A673 (cell line): ENCODE results near the gene ADORA2A. TPM values are rescaled to one million over a fixed set of nuclear protein-coding genes. Genes with fewer than 3 reads are reported as not detected.

Source experiments
- BruUV-seq: library from RNA; stranded (reverse); fragments of 400-500 nt; replicated peaks from 2 replicates; lab custom pipeline; 2021; lab: Mats Ljungman, UMichigan
- CTCF ChIA-PET: fragments of 300-600 bp; sonication (Branson Sonifier 250); formaldehyde crosslinking; loops from one replicate; lab custom pipeline; 2022; ENCODE audit warnings: antibody characterized with exemption; lab: Charles Lee
- POLR2A ChIA-PET: fragments of 300-600 bp; sonication (Branson Sonifier 250); formaldehyde crosslinking; loops from one replicate; lab custom pipeline; 2022; ENCODE audit warnings: antibody characterized with exemption; ENCODE audit not compliant: low non-redundant PET; lab: Charles Lee
- DNase-seq: peaks from one replicate; pipeline ENCODE4 v3.0.0-alpha.2; 2015; ENCODE audit warnings: low spot score
- H3K27ac ChIP-seq: fragments of 200-600 bp; sonication (generic); 2 replicates; pipeline ENCODE4 v1.5.1; 2016; ENCODE audit warnings: mixed run types, low read depth, mild to moderate bottlenecking, mixed read lengths, antibody characterized with exemption, low read length; ENCODE audit not compliant: poor library complexity, severe bottlenecking
- H3K27me3 ChIP-seq: fragments of 200-600 bp; sonication (generic); replicated peaks from 2 replicates; pipeline ENCODE4 v1.6.1; 2017; ENCODE audit warnings: mixed run types, low read depth, mild to moderate bottlenecking, mixed read lengths, antibody characterized with exemption, low read length; ENCODE audit not compliant: insufficient read depth, poor library complexity
- H3K36me3 ChIP-seq: fragments of 200-600 bp; sonication (generic); 2 replicates; pipeline ENCODE4 v1.6.1; 2016; ENCODE audit warnings: mixed run types, mild to moderate bottlenecking, mixed read lengths, antibody characterized with exemption, low read length; ENCODE audit not compliant: insufficient read depth, poor library complexity, severe bottlenecking
- H3K4me1 ChIP-seq: fragments of 200-600 bp; sonication (generic); 2 replicates; pipeline ENCODE4 v1.6.1; 2017; ENCODE audit warnings: mixed run types, mild to moderate bottlenecking, mixed read lengths, antibody characterized with exemption, low read length; ENCODE audit not compliant: insufficient read depth, poor library complexity, severe bottlenecking
- H3K4me3 ChIP-seq: fragments of 200-600 bp; sonication (generic); 2 replicates; pipeline ENCODE4 v1.5.1; 2016; ENCODE audit warnings: low read depth, mixed run types, mild to moderate bottlenecking, mixed read lengths, low read length; ENCODE audit not compliant: poor library complexity, severe bottlenecking
- H3K9me3 ChIP-seq: fragments of 200-600 bp; sonication (generic); 2 replicates; pipeline ENCODE4 v1.6.1; 2016; ENCODE audit warnings: mixed run types, low read depth, mild to moderate bottlenecking, mixed read lengths, antibody characterized with exemption, low read length; ENCODE audit not compliant: poor library complexity, severe bottlenecking
- CTCF ChIP-seq: fragments of 300-800, 200-600 bp; sonication (generic); conservative IDR thresholded peaks from 2 replicates; pipeline ENCODE4 v1.5.1; 2017; ENCODE audit warnings: low read depth, mild to moderate bottlenecking, antibody characterized with exemption, low read length, moderate library complexity, mixed read lengths
- EZH2 ChIP-seq: fragments of 200-600 bp; sonication (generic); IDR thresholded peaks from 2 replicates; pipeline ENCODE4 v1.6.1; 2017; ENCODE audit warnings: borderline replicate concordance, low read depth, mild to moderate bottlenecking, mixed read lengths, antibody characterized with exemption, low read length; ENCODE audit not compliant: poor library complexity, severe bottlenecking
- intact Hi-C: fragments of 100-400 bp; cut with micrococcal nuclease; formaldehyde crosslinking; loops from one replicate; pipeline ENCODE4 v1.10.0; 2022; ENCODE audit not compliant: unreplicated experiment
- total RNA-seq: library from RNA; stranded (reverse); gene quantifications from 2 replicates; pipeline ENCODE4 v1.2.3, GENCODE V29; 2021

The ADORA2A gene
- total RNA-seq, 1 experiment from 2014 or later: 9.6 TPM

GRCh38 chr22:24414523-24414922, 12.9 kb upstream of the ADORA2A start:
- peaks cover 10% of the 10 kb centered on the region for H3K36me3 ChIP-seq
- TF ChIP-seq EZH2 (no peak), CTCF (no peak)
- intact Hi-C loops: no loop called here
- no peaks in the 10 kb centered on the region for H3K4me1 ChIP-seq
- ChIA-PET CTCF (no interaction called here), POLR2A (no interaction called here)
- no peaks in the 10 kb centered on the region for H3K27me3 ChIP-seq
- H3K27ac ChIP-seq: no peak overlapping the region
- H3K9me3 ChIP-seq: no peaks in the 10 kb centered on the region
- BruUV-seq: no TSS peak
- H3K4me3 ChIP-seq: no peak overlapping the region
- no peak for DNase-seq

DNA sequence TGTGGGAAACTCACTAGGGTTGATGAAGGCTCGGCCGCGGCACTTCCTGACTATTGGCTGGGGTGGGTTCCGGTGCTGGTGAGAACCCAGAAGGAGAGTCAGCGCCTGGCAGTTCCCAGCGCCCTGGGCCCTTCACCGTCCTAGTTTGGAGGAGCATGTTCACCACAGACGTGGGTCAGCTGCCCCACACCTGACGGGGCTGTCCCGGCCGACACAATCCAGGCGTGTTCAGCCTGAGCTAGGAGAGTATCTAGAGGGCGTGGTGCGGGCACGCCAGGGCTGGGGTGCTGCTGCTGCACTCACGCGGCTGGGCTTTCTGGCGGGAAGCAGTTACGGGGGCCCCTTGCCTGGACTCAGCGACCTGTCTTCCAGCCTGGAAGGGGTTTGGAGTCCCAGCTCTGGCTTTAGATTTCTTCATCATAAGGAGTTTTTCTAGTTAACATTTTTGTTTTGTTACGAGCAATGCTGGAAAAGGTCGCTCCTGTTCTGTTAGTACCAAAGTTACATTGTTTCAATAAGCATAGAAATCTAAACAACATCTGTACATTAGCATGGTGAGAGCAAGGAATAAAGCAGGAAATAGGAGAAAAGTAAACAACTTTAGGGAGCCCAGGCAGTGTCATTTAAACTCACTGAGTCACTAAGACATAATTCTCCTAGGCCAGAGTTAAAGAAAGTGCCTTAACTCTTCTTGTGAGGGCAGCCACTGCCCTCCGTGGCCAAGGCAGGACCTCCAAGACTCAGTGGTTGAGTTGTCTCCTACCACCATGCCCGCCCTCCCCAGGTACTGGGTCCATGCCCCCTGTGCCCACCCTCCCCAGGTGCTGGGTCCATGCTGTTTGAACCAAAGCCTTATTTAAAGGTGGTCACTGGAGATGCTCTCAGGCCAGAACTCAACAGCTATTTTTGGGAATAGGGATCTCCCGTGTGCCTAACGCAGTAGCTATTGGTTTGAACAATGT, 12.1 kb upstream of the ADORA2A start:
- peaks cover 10% of the 10 kb centered on the region for H3K36me3 ChIP-seq
- no peaks in the 10 kb centered on the region for H3K4me1 ChIP-seq
- no peak overlapping the region for H3K27ac ChIP-seq
- no peak overlapping the region for H3K4me3 ChIP-seq
- no TSS peak for BruUV-seq
- TF ChIP-seq EZH2: no peak
- TF ChIP-seq CTCF: no peak
- intact Hi-C loops: no loop called here
- H3K27me3 ChIP-seq: no peaks in the 10 kb centered on the region
- CTCF ChIA-PET: no interaction called here
- POLR2A ChIA-PET: no interaction called here
- H3K9me3 ChIP-seq: no peaks in the 10 kb centered on the region
- DNase-seq: no peak

DNA sequence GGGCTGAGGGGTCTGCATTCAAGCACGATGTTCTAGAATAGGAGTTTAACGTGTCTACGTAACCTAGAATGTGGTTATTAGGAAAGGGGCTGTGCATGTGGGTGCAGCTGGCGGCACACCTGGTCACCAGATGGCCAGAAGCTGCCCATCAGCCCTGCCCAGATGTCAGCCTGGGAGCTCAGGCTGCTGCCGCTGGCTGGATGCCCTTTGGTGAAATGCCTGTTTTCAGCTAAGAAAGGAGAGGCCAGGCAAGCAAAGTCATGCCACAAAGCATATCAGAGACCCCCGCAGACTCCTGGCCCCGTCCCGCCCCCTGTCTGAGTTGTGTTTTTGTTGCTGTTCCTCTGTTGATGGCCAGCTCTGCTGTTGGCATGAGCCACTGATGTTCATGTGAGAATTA, 11.3 kb upstream of the ADORA2A start:
- no TSS peak for BruUV-seq

More for the DNA sequence above, 11.3 kb upstream of the ADORA2A start:
- Histone ChIP-seq H3K36me3 (peaks cover 10% of the 10 kb centered on the region), H3K27ac (no peak overlapping the region), H3K4me1 (no peaks in the 10 kb centered on the region), H3K27me3 (no peaks in the 10 kb centered on the region), H3K9me3 (no peaks in the 10 kb centered on the region), H3K4me3 (no peak overlapping the region)
- intact Hi-C loops: no loop called here
- TF ChIP-seq EZH2 (no peak), CTCF (no peak)
- POLR2A ChIA-PET: no interaction called here
- no peak for DNase-seq
- CTCF ChIA-PET: no interaction called here
